ENCODE data around the gene PTS. TPM values are rescaled to one million over a fixed set of nuclear protein-coding genes. Genes with fewer than 3 reads are reported as not detected.

Gene PTS
- total RNA-seq, 1 donor from 2014 or later = 64.6 TPM

GRCh38 chr11:112200252-112200651 lies 26.0 kb upstream of the PTS start:
- Histone ChIP-seq H3K36me3 (ENCODE audit: insufficient read depth, low read length) (no peaks in the 10 kb centered on the region), H3K4me3 (ENCODE audit: insufficient read depth, low read depth, low read length) (no peak overlapping the region), H3K4me1 (ENCODE audit: insufficient read depth, low read length) (no peaks in the 10 kb centered on the region), H3K27ac (ENCODE audit: low read depth, low read length) (no peak overlapping the region), H3K9me3 (ENCODE audit: insufficient read depth, low read depth, low read length) (no peaks in the 10 kb centered on the region), H2AFZ (ENCODE audit: low read depth, low read length) (no peak overlapping the region), H3K9ac (ENCODE audit: low read length) (no peak overlapping the region), H3K27me3 (ENCODE audit: insufficient read depth, low read length) (no peaks in the 10 kb centered on the region), H3K79me2 (ENCODE audit: insufficient read depth, low read length) (no peaks in the 10 kb centered on the region), H3K4me2 (ENCODE audit: low read length) (no peak overlapping the region), H4K20me1 (ENCODE audit: insufficient read depth, low read length) (no peaks in the 10 kb centered on the region)
- Mint-ChIP-seq H3K9me3 (ENCODE audit: unreplicated experiment) (peaks cover 4% of the 10 kb centered on the region), H3K27me3 (ENCODE audit: low read depth, unreplicated experiment) (peaks cover 12% of the 10 kb centered on the region), H3K4me3 (ENCODE audit: unreplicated experiment) (no peak overlapping the region), H3K36me3 (ENCODE audit: low read depth, unreplicated experiment) (peaks cover 2% of the 10 kb centered on the region), H3K4me1 (ENCODE audit: low read depth, unreplicated experiment) (no peaks in the 10 kb centered on the region), H3K27ac (ENCODE audit: unreplicated experiment) (no peak overlapping the region)
- TF ChIP-seq EZH2 (IDR thresholded peaks at IDR 0.05; ENCODE audit: insufficient read depth, low read length) = no peak
- TF ChIP-seq CTCF (IDR thresholded peaks at IDR 0.05; ENCODE audit: insufficient read depth, low read depth, low read length) = no peak
- no peak for FAIRE-seq
- DNase-seq (ENCODE audit: low read depth) = no peak

- H3K4me2 ChIP-seq (ENCODE audit: low read length) = no peak overlapping the region
- FAIRE-seq (no peak), DNase-seq (ENCODE audit: low read depth) (no peak)
- no peak overlapping the region for H3K9ac ChIP-seq (ENCODE audit: low read length)
- no peaks in the 10 kb centered on the region for H3K36me3 ChIP-seq (ENCODE audit: insufficient read depth, low read length)
- H3K4me1 ChIP-seq (ENCODE audit: insufficient read depth, low read length) = no peaks in the 10 kb centered on the region
- no peak overlapping the region for H3K27ac ChIP-seq (ENCODE audit: low read depth, low read length)
- no peak overlapping the region for H3K4me3 Mint-ChIP-seq (ENCODE audit: unreplicated experiment)
- no peaks in the 10 kb centered on the region for H4K20me1 ChIP-seq (ENCODE audit: insufficient read depth, low read length)
- H3K36me3 Mint-ChIP-seq (ENCODE audit: low read depth, unreplicated experiment) = no peaks in the 10 kb centered on the region
- no peaks in the 10 kb centered on the region for H3K27me3 ChIP-seq (ENCODE audit: insufficient read depth, low read length)
- peaks cover 3% of the 10 kb centered on the region for H3K27me3 Mint-ChIP-seq (ENCODE audit: low read depth, unreplicated experiment)
- no peaks in the 10 kb centered on the region for H3K4me1 Mint-ChIP-seq (ENCODE audit: low read depth, unreplicated experiment)
- no peaks in the 10 kb centered on the region for H3K9me3 ChIP-seq (ENCODE audit: insufficient read depth, low read depth, low read length)
- TF ChIP-seq EZH2 (IDR thresholded peaks at IDR 0.05; ENCODE audit: insufficient read depth, low read length) = no peak
- no peak for TF ChIP-seq CTCF (IDR thresholded peaks at IDR 0.05; ENCODE audit: insufficient read depth, low read depth, low read length)
- H3K4me3 ChIP-seq (ENCODE audit: insufficient read depth, low read depth, low read length) = no peak overlapping the region
- no peaks in the 10 kb centered on the region for H3K9me3 Mint-ChIP-seq (ENCODE audit: unreplicated experiment)
- no peaks in the 10 kb centered on the region for H3K79me2 ChIP-seq (ENCODE audit: insufficient read depth, low read length)
- H3K27ac Mint-ChIP-seq (ENCODE audit: unreplicated experiment) = no peak overlapping the region
- no peak overlapping the region for H2AFZ ChIP-seq (ENCODE audit: low read depth, low read length)
These were observed 20.2 kb upstream of the PTS start for GRCh38 chr11:112206071-112206470.

- Histone ChIP-seq H2AFZ (ENCODE audit: low read depth, low read length) (no peak overlapping the region), H3K4me3 (ENCODE audit: insufficient read depth, low read depth, low read length) (no peak overlapping the region), H3K27ac (ENCODE audit: low read depth, low read length) (no peak overlapping the region), H3K79me2 (ENCODE audit: insufficient read depth, low read length) (no peaks in the 10 kb centered on the region), H4K20me1 (ENCODE audit: insufficient read depth, low read length) (no peaks in the 10 kb centered on the region), H3K9me3 (ENCODE audit: insufficient read depth, low read depth, low read length) (no peaks in the 10 kb centered on the region), H3K27me3 (ENCODE audit: insufficient read depth, low read length) (no peaks in the 10 kb centered on the region), H3K36me3 (ENCODE audit: insufficient read depth, low read length) (no peaks in the 10 kb centered on the region), H3K4me1 (ENCODE audit: insufficient read depth, low read length) (no peaks in the 10 kb centered on the region), H3K9ac (ENCODE audit: low read length) (no peak overlapping the region), H3K4me2 (ENCODE audit: low read length) (no peak overlapping the region)
- Mint-ChIP-seq H3K36me3 (ENCODE audit: low read depth, unreplicated experiment) (no peaks in the 10 kb centered on the region), H3K9me3 (ENCODE audit: unreplicated experiment) (no peaks in the 10 kb centered on the region), H3K27ac (ENCODE audit: unreplicated experiment) (no peak overlapping the region), H3K4me1 (ENCODE audit: low read depth, unreplicated experiment) (no peaks in the 10 kb centered on the region), H3K4me3 (ENCODE audit: unreplicated experiment) (no peak overlapping the region), H3K27me3 (ENCODE audit: low read depth, unreplicated experiment) (peaks cover 3% of the 10 kb centered on the region)
- DNase-seq (ENCODE audit: low read depth) (no peak), FAIRE-seq (no peak)
- no peak for TF ChIP-seq EZH2 (IDR thresholded peaks at IDR 0.05; ENCODE audit: insufficient read depth, low read length)
- TF ChIP-seq CTCF (IDR thresholded peaks at IDR 0.05; ENCODE audit: insufficient read depth, low read depth, low read length) = no peak
These were observed 15.3 kb upstream of the PTS start for GRCh38 chr11:112210890-112211289.
